ENCODE results near the gene CMTM6.

CMTM6 gene

GRCh38 chr3:32511005-32511404 is 8.4 kb upstream of the CMTM6 start:
- TF ChIP-seq, protein P1, sequence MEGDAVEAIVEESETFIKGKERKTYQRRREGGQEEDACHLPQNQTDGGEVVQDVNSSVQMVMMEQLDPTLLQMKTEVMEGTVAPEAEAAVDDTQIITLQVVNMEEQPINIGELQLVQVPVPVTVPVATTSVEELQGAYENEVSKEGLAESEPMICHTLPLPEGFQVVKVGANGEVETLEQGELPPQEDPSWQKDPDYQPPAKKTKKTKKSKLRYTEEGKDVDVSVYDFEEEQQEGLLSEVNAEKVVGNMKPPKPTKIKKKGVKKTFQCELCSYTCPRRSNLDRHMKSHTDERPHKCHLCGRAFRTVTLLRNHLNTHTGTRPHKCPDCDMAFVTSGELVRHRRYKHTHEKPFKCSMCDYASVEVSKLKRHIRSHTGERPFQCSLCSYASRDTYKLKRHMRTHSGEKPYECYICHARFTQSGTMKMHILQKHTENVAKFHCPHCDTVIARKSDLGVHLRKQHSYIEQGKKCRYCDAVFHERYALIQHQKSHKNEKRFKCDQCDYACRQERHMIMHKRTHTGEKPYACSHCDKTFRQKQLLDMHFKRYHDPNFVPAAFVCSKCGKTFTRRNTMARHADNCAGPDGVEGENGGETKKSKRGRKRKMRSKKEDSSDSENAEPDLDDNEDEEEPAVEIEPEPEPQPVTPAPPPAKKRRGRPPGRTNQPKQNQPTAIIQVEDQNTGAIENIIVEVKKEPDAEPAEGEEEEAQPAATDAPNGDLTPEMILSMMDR (IDR thresholded peaks at IDR 0.05; ENCODE audit: borderline replicate concordance, extremely low read depth, low read length, poor library complexity, severe bottlenecking), result no peak
- TF ChIP-seq EZH2 (IDR thresholded peaks at IDR 0.05; ENCODE audit: borderline replicate concordance, low read depth, low read length, severe bottlenecking), result no peak

GRCh38 chr3:32510075-32510724 is 7.5 kb upstream of the CMTM6 start:
- Histone ChIP-seq H3K9ac (ENCODE audit: low read depth, low read length) (no peak overlapping the region), H4K20me1 (ENCODE audit: insufficient read depth, low read length) (no peaks in the 10 kb centered on the region), H3K27ac (ENCODE audit: low read length) (no peak overlapping the region), H3K36me3 (ENCODE audit: insufficient read depth, low read length) (no peaks in the 10 kb centered on the region), H3K79me2 (ENCODE audit: insufficient read depth, low read length) (no peaks in the 10 kb centered on the region), H3K4me3 (ENCODE audit: low read depth in 1 of 2, low read length in 2 of 2) (no peak overlapping the region), H3K4me1 (ENCODE audit: insufficient read depth, low read length) (no peaks in the 10 kb centered on the region), H3K9me3 (ENCODE audit: insufficient read depth, low read length, severe bottlenecking) (no peaks in the 10 kb centered on the region), H2AFZ (ENCODE audit: low read depth, low read length) (no peak overlapping the region), H3K27me3 (ENCODE audit: insufficient read depth, low read length, poor library complexity) (no peaks in the 10 kb centered on the region), H3K4me2 (ENCODE audit: insufficient read depth, low read length) (no peak overlapping the region)
- TF ChIP-seq EZH2 (IDR thresholded peaks at IDR 0.05; ENCODE audit: borderline replicate concordance, low read depth, low read length, severe bottlenecking), result no peak
- TF ChIP-seq, protein P1 (IDR thresholded peaks at IDR 0.05; ENCODE audit: borderline replicate concordance, extremely low read depth, low read length, poor library complexity, severe bottlenecking), result peak; percentile 87
- DNase-seq (peak; percentile 72), ATAC-seq (ENCODE audit: insufficient read depth, low read depth) (peak; percentile 98)

More at GRCh38 chr3:32511005-32511404, 8.4 kb upstream of the CMTM6 start:
- Histone ChIP-seq H3K27ac (ENCODE audit: low read length) (no peak overlapping the region), H2AFZ (ENCODE audit: low read depth, low read length) (no peak overlapping the region), H3K4me3 (ENCODE audit: low read depth in 1 of 2, low read length in 2 of 2) (no peak overlapping the region), H4K20me1 (ENCODE audit: insufficient read depth, low read length) (no peaks in the 10 kb centered on the region), H3K79me2 (ENCODE audit: insufficient read depth, low read length) (no peaks in the 10 kb centered on the region), H3K27me3 (ENCODE audit: insufficient read depth, low read length, poor library complexity) (no peaks in the 10 kb centered on the region), H3K36me3 (ENCODE audit: insufficient read depth, low read length) (no peaks in the 10 kb centered on the region), H3K9me3 (ENCODE audit: insufficient read depth, low read length, severe bottlenecking) (no peaks in the 10 kb centered on the region), H3K4me2 (ENCODE audit: insufficient read depth, low read length) (no peak overlapping the region), H3K9ac (ENCODE audit: low read depth, low read length) (no peak overlapping the region), H3K4me1 (ENCODE audit: insufficient read depth, low read length) (no peaks in the 10 kb centered on the region)
- ATAC-seq (ENCODE audit: insufficient read depth, low read depth) (no peak), DNase-seq (no peak)

DNA sequence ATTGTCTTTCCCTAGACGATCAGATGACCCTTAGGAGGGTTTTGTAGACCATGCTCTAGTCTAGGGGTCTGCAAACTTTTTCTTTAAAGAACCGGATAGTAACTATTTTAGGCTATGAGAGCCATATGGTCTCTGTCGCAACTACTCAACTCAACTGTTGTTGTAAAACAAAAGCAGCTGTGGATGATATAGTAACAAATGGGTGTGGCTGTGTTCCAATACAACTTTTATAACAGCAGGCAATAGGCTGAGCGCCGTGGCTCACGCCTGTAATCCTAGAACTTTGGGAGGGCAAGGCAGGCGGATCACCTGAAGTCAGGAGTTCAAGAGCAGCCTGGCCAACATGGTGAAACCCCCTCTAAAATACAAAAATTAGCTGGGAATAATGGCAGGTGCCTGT is 6.1 kb upstream of the CMTM6 start:
- no peaks in the 10 kb centered on the region for H3K79me2 ChIP-seq (ENCODE audit: insufficient read depth, low read length)
- H3K36me3 ChIP-seq (ENCODE audit: insufficient read depth, low read length), result no peaks in the 10 kb centered on the region
- no peak overlapping the region for H3K27ac ChIP-seq (ENCODE audit: low read length)
- no peak overlapping the region for H3K4me3 ChIP-seq (ENCODE audit: low read depth in 1 of 2, low read length in 2 of 2)
- no peaks in the 10 kb centered on the region for H3K4me1 ChIP-seq (ENCODE audit: insufficient read depth, low read length)
- no peaks in the 10 kb centered on the region for H4K20me1 ChIP-seq (ENCODE audit: insufficient read depth, low read length)
- H3K4me2 ChIP-seq (ENCODE audit: insufficient read depth, low read length), result no peak overlapping the region
- H3K9me3 ChIP-seq (ENCODE audit: insufficient read depth, low read length, severe bottlenecking), result no peaks in the 10 kb centered on the region
- ATAC-seq (ENCODE audit: insufficient read depth, low read depth) (no peak), DNase-seq (no peak)
- H3K27me3 ChIP-seq (ENCODE audit: insufficient read depth, low read length, poor library complexity), result no peaks in the 10 kb centered on the region
- H3K9ac ChIP-seq (ENCODE audit: low read depth, low read length), result no peak overlapping the region
- TF ChIP-seq, protein P1 (IDR thresholded peaks at IDR 0.05; ENCODE audit: borderline replicate concordance, extremely low read depth, low read length, poor library complexity, severe bottlenecking), result no peak
- no peak for TF ChIP-seq EZH2 (IDR thresholded peaks at IDR 0.05; ENCODE audit: borderline replicate concordance, low read depth, low read length, severe bottlenecking)
- H2AFZ ChIP-seq (ENCODE audit: low read depth, low read length), result no peak overlapping the region
